CD4-positive, alpha-beta T cell treated with Interleukin-4 for 4 hours (primary cell): ENCODE results near the gene E2F2.
A peak's percentile ranks its signal among the peaks of the same experiment; 100 is the strongest.

Experiments used
- DNase-seq: peaks from one replicate; pipeline ENCODE4 v3.0.0-alpha.2; 2020

The E2F2 gene

GRCh38 chr1:23530747-23531561, at the start of gene E2F2:
Gene E2F2 (minus strand): TSS chr1:23531233. CDS start chr1:23530793, 440 bp downstream.
- peak; percentile 87 for DNase-seq

GRCh38 chr1:23578997-23579363, 47.9 kb upstream of the E2F2 start:
- DNase-seq: no peak

- DNase-seq: no peak
Measured at GRCh38 chr1:23578311-23578996, 47.4 kb upstream of the E2F2 start.

GRCh38 chr1:23577056-23578004, 46.3 kb upstream of the E2F2 start:
- DNase-seq: peak; percentile 46

- DNase-seq: no peak
Measured at GRCh38 chr1:23576338-23577055, 45.5 kb upstream of the E2F2 start.

GRCh38 chr1:23575226-23575810, 44.3 kb upstream of the E2F2 start:
- DNase-seq: no peak

- DNase-seq: no peak
Measured at GRCh38 chr1:23574265-23574754, 43.3 kb upstream of the E2F2 start.

- no peak for DNase-seq
Measured at GRCh38 chr1:23573574-23574182, 42.6 kb upstream of the E2F2 start.

- no peak for DNase-seq
Measured at GRCh38 chr1:23571465-23571864, 40.4 kb upstream of the E2F2 start.

GRCh38 chr1:23570001-23570691, 39.1 kb upstream of the E2F2 start:
- DNase-seq: no peak

- DNase-seq: no peak
Measured at GRCh38 chr1:23568608-23569383, 37.8 kb upstream of the E2F2 start.

GRCh38 chr1:23567996-23568607, 37.1 kb upstream of the E2F2 start:
- DNase-seq: no peak

- DNase-seq: no peak
Measured at GRCh38 chr1:23567629-23567995, 36.6 kb upstream of the E2F2 start.

GRCh38 chr1:23566304-23566703, 35.3 kb upstream of the E2F2 start:
- no peak for DNase-seq

GRCh38 chr1:23565776-23566175, 34.7 kb upstream of the E2F2 start:
- DNase-seq: no peak

GRCh38 chr1:23564529-23565122, 33.6 kb upstream of the E2F2 start:
- no peak for DNase-seq

GRCh38 chr1:23563755-23564374, 32.8 kb upstream of the E2F2 start:
- no peak for DNase-seq

GRCh38 chr1:23563003-23563402, 32.0 kb upstream of the E2F2 start:
- no peak for DNase-seq
